Measurements from ENCODE around the gene ALDH2. TPM values are rescaled to one million over a fixed set of nuclear protein-coding genes. Genes with fewer than 3 reads are reported as not detected.

Gene ALDH2
- total and polyA plus RNA-seq, 10 of the 15 experiments (the other 5 are each of a cell fraction or from before 2014, with no cell fraction given): 1.4 to 16.4 (median 8.7) TPM

DNA sequence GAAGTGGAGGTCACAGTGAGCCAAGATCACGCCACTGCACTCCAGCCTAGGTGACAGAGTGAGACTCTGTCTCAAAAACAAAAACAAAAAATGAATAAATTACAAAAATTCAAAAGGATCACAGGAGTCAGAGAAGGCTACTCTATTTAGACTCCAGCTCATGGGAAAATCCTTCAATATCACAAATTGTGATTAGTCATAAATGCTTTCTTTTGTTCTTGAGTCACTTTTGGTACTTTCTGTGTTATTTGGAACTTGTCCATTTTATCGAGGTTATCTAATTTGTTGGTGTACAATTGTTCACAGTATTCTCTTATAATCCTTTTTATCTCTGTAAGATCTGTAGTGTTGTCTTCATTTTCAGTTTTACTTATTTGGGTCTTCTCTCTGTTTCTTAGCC lies 18.9 kb downstream of the ALDH2 start:
- H3K27me3 ChIP-seq (replicated peaks in 1 of 2; ENCODE audit: control insufficient read depth in 2 of 2, insufficient read depth in 2 of 2, low read length in 1 of 2): no peaks in the 10 kb centered on the region
- no peak overlapping the region for H3K27ac ChIP-seq (ENCODE audit: control insufficient read depth, insufficient read depth)
- FAIRE-seq (peak; percentile 38), ATAC-seq (no peak), DNase-seq (ENCODE audit: low read depth, low spot score) (no peak)
- H3K4me3 ChIP-seq: no peak overlapping the region
- H4K20me1 ChIP-seq (ENCODE audit: control insufficient read depth, insufficient read depth): no peaks in the 10 kb centered on the region
- no peaks in the 10 kb centered on the region for H3K4me1 ChIP-seq (ENCODE audit: control insufficient read depth, insufficient read depth, low read length)
- in situ Hi-C loops (cut with MboI): no loop called here
- intact Hi-C loops (cut with micrococcal nuclease; ENCODE audit: unreplicated experiment): loop anchor here (10.0 kb wide), 1 partner anchor 391 kb away; no protein-coding TSS in a partner anchor
- ChIA-PET POLR2A (no interaction called here), CTCF (interaction anchor here (1.0 to 6.0 kb wide), 6 partner anchors 9 to 389 kb away, joined by 3 to 44 read pairs (median 12); no protein-coding TSS in a partner anchor), RAD21 (ENCODE audit: unreplicated experiment) (interaction anchor here (0.9 to 2.1 kb wide), 3 partner anchors 16 to 31 kb away, joined by 3 to 5 read pairs (median 5); no protein-coding TSS in a partner anchor), SMC1A (ENCODE audit: uncharacterized antibody, unreplicated experiment) (interaction anchor here (1.2 to 5.7 kb wide), 5 partner anchors 9 to 32 kb away, joined by 4 to 44 read pairs (median 7); no protein-coding TSS in a partner anchor)
- no peak overlapping the region for H3K9ac ChIP-seq (ENCODE audit: control insufficient read depth, insufficient read depth, low read length)
- no peaks in the 10 kb centered on the region for H3K9me3 ChIP-seq (replicated peaks; ENCODE audit: control insufficient read depth, insufficient read depth, low read length)
- no peak for TF ChIP-seq EZH2 (IDR thresholded peaks at IDR 0.05; ENCODE audit: borderline replicate concordance, control insufficient read depth, low read depth, low read length)
- TF ChIP-seq MTA2 (IDR thresholded peaks at IDR 0.05; ENCODE audit: low read depth): no peak
- no peak for TF ChIP-seq MAX (IDR thresholded peaks at IDR 0.05; ENCODE audit: low read depth, low read length)
- TF ChIP-seq SMAD5 (IDR thresholded peaks at IDR 0.05; ENCODE audit: low read depth): no peak
- TF ChIP-seq RB1 (IDR thresholded peaks at IDR 0.05; ENCODE audit: borderline replicate concordance): no peak
- no peak for TF ChIP-seq CREB1 (IDR thresholded peaks at IDR 0.05; ENCODE audit: low read depth)
- no peak for TF ChIP-seq ESRRA (IDR thresholded peaks at IDR 0.05; ENCODE audit: low read length)
- TF ChIP-seq STAT3 (IDR thresholded peaks at IDR 0.05; ENCODE audit: low read depth, low read length): no peak
- TF ChIP-seq TBL1XR1 (IDR thresholded peaks at IDR 0.05; ENCODE audit: low read depth, low read length): no peak
- TF ChIP-seq NR2C1 (IDR thresholded peaks at IDR 0.05): no peak
- no peak for TF ChIP-seq MYB (IDR thresholded peaks at IDR 0.05; ENCODE audit: borderline replicate concordance, low read depth, low read length)
- TF ChIP-seq TAF1 (IDR thresholded peaks at IDR 0.05; ENCODE audit: borderline replicate concordance, low read depth, low read length): no peak
- no peak for TF ChIP-seq CHD4 (IDR thresholded peaks at IDR 0.05)
- no peak for TF ChIP-seq MLLT1 (IDR thresholded peaks at IDR 0.05)
- no peak for TF ChIP-seq HDAC2 (IDR thresholded peaks at IDR 0.05)
- no peak for TF ChIP-seq NKRF (conservative IDR thresholded peaks at IDR 0.05)
- H3K36me3 ChIP-seq (ENCODE audit: control insufficient read depth in 2 of 2, insufficient read depth in 2 of 2, low read length in 1 of 2): no peaks in the 10 kb centered on the region
- no peaks in the 10 kb centered on the region for H3K79me2 ChIP-seq (ENCODE audit: control insufficient read depth, insufficient read depth, low read length)
- H2AFZ ChIP-seq (ENCODE audit: control insufficient read depth, low read depth, low read length): no peak overlapping the region
- WGBS (ENCODE audit: insufficient coverage, insufficient replicate concordance, low lambda C conversion rate, missing lambda C conversion rate): 65% methylated on average over 2 of the region's 2 CpGs
- H3K4me2 ChIP-seq (ENCODE audit: control insufficient read depth, insufficient read depth): no peak overlapping the region
- no TSS peak for BruUV-seq (replicated peaks)

All from GM12878 (cell line).